Left colon (tissue), 2 donors: Measurements from ENCODE around the gene HYDIN. TPM values are rescaled to one million over a fixed set of nuclear protein-coding genes. Genes with fewer than 3 reads are reported as not detected.

Experiments
- ATAC-seq: fragments of 200-7000 bp; cut with Tn5 transposase; one replicate; pipeline ENCODE4 v1.9.1; 2020; ENCODE audit warnings: mild to moderate bottlenecking, moderate library complexity
- DNase-seq, 2 donors: peaks; one replicate each; pipeline ENCODE4 v3.0.0-alpha.2; 2020
- intact Hi-C, 2 donors: fragments of 100-400 bp; cut with DNase I in 1 of 2; cut with micrococcal nuclease in 1 of 2; formaldehyde crosslinking; loops; one replicate each; pipeline versions ENCODE4 v1.11.2 to v1.14.0; 2022; cut with DNase I, micrococcal nuclease
- long read RNA-seq: library from polyadenylated mRNA; unstranded; transcript quantifications from one replicate; pipeline ENCODE4 v2.0.0, GENCODE V29; 2021
- total RNA-seq, 2 donors: library from RNA; stranded (reverse); fragmentation: NEBNext Ultra II Directional; extraction: Animal tissue kit (Norgen Biotek cat#: 25700); gene quantifications; one replicate each; pipeline ENCODE4 v1.2.1, GENCODE V29; 2021
- donor health status: DM: no; HTN: no; CAD: no.
- donor health status: DM: yes; HTN: yes; CAD: no.

HYDIN gene
- 1 to 10 TPM in 1 of 2 donors, under 1 TPM in 1; 0.67 to 1.9 TPM for total RNA-seq
- long read RNA-seq, result 0 reads

- peak; percentile 27 to 39 for DNase-seq
- peak; percentile 46 for ATAC-seq
- intact Hi-C loops, result no loop called here
These were observed at the start of gene HYDIN for GRCh38 chr16:71230122-71230845. TSS of gene HYDIN (minus strand) at chr16:71230722. CDS start at chr16:71186895, 43,827 bp downstream.

- ATAC-seq (no peak), DNase-seq (no peak)
- intact Hi-C loops, result no loop called here
These were observed 46.2 kb upstream of the HYDIN start for GRCh38 chr16:71276589-71277334.

- ATAC-seq (no peak), DNase-seq (no peak)
- intact Hi-C loops, result no loop called here
These were observed 42.9 kb upstream of the HYDIN start for GRCh38 chr16:71273384-71273783.

- ATAC-seq (no peak), DNase-seq (no peak)
- intact Hi-C loops, result no loop called here
These were observed 33.8 kb upstream of the HYDIN start for GRCh38 chr16:71264299-71264698.

GRCh38 chr16:71263582-71263981 lies 33.1 kb upstream of the HYDIN start:
- DNase-seq (no peak), ATAC-seq (no peak)
- intact Hi-C loops, result no loop called here

GRCh38 chr16:71262391-71262790 lies 31.9 kb upstream of the HYDIN start:
- DNase-seq (no peak), ATAC-seq (no peak)
- intact Hi-C loops, result no loop called here

GRCh38 chr16:71260995-71261394 lies 30.5 kb upstream of the HYDIN start:
- intact Hi-C loops, result no loop called here
- no peak for DNase-seq
- ATAC-seq, result no peak

- DNase-seq, result no peak
- intact Hi-C loops, result no loop called here
These were observed 28.6 kb upstream of the HYDIN start for GRCh38 chr16:71259086-71259485.

GRCh38 chr16:71258372-71258771 lies 27.9 kb upstream of the HYDIN start:
- intact Hi-C loops, result no loop called here
- no peak for ATAC-seq
- no peak for DNase-seq

More at GRCh38 chr16:71259086-71259485, 28.6 kb upstream of the HYDIN start:
- ATAC-seq, result no peak

GRCh38 chr16:71257768-71258167 lies 27.2 kb upstream of the HYDIN start:
- intact Hi-C loops, result no loop called here
- DNase-seq (no peak), ATAC-seq (no peak)

GRCh38 chr16:71255721-71256120 lies 25.2 kb upstream of the HYDIN start:
- DNase-seq (no peak), ATAC-seq (no peak)
- intact Hi-C loops, result no loop called here

- no peak for ATAC-seq
- DNase-seq, result no peak
These were observed 24.5 kb upstream of the HYDIN start for GRCh38 chr16:71254832-71255525.

GRCh38 chr16:71250461-71251235 lies 20.1 kb upstream of the HYDIN start:
- intact Hi-C loops, result no loop called here
- no peak for DNase-seq
- no peak for ATAC-seq

More at GRCh38 chr16:71254832-71255525, 24.5 kb upstream of the HYDIN start:
- intact Hi-C loops, result no loop called here

GRCh38 chr16:71249399-71249798 lies 18.9 kb upstream of the HYDIN start:
- intact Hi-C loops, result no loop called here
- no peak for DNase-seq
- no peak for ATAC-seq

GRCh38 chr16:71247478-71247877 lies 17.0 kb upstream of the HYDIN start:
- DNase-seq, result no peak
- intact Hi-C loops, result no loop called here
- ATAC-seq, result no peak

GRCh38 chr16:71246309-71246708 lies 15.8 kb upstream of the HYDIN start:
- intact Hi-C loops, result no loop called here
- ATAC-seq, result no peak
- DNase-seq, result no peak

- ATAC-seq (no peak), DNase-seq (no peak)
- intact Hi-C loops, result no loop called here
These were observed 14.0 kb upstream of the HYDIN start for GRCh38 chr16:71244521-71244920.

GRCh38 chr16:71242601-71243000 lies 12.1 kb upstream of the HYDIN start:
- DNase-seq, result no peak

GRCh38 chr16:71242036-71242435 lies 11.5 kb upstream of the HYDIN start:
- ATAC-seq, result no peak
- intact Hi-C loops, result no loop called here
- DNase-seq, result no peak

More at GRCh38 chr16:71242601-71243000, 12.1 kb upstream of the HYDIN start:
- peak; percentile 65 for ATAC-seq
- intact Hi-C loops, result no loop called here
